A673 (cell line): Measurements from ENCODE around the gene EHD3. TPM values are rescaled to one million over a fixed set of nuclear protein-coding genes. Genes with fewer than 3 reads are reported as not detected.

Experiments used
- BruUV-seq: library from RNA; stranded (reverse); fragments of 400-500 nt; replicated peaks from 2 replicates; lab custom pipeline; 2021; lab: Mats Ljungman, UMichigan
- CTCF ChIA-PET: fragments of 300-600 bp; sonication (Branson Sonifier 250); formaldehyde crosslinking; loops from one replicate; lab custom pipeline; 2022; ENCODE audit warnings: antibody characterized with exemption; lab: Charles Lee
- POLR2A ChIA-PET: fragments of 300-600 bp; sonication (Branson Sonifier 250); formaldehyde crosslinking; loops from one replicate; lab custom pipeline; 2022; ENCODE audit warnings: antibody characterized with exemption; ENCODE audit not compliant: low non-redundant PET; lab: Charles Lee
- DNase-seq: peaks from one replicate; pipeline ENCODE4 v3.0.0-alpha.2; 2015; ENCODE audit warnings: low spot score
- H3K27ac ChIP-seq: fragments of 200-600 bp; sonication (generic); 2 replicates; pipeline ENCODE4 v1.5.1; 2016; ENCODE audit warnings: mixed run types, low read depth, mild to moderate bottlenecking, mixed read lengths, antibody characterized with exemption, low read length; ENCODE audit not compliant: poor library complexity, severe bottlenecking
- H3K27me3 ChIP-seq: fragments of 200-600 bp; sonication (generic); replicated peaks from 2 replicates; pipeline ENCODE4 v1.6.1; 2017; ENCODE audit warnings: mixed run types, low read depth, mild to moderate bottlenecking, mixed read lengths, antibody characterized with exemption, low read length; ENCODE audit not compliant: insufficient read depth, poor library complexity
- H3K36me3 ChIP-seq: fragments of 200-600 bp; sonication (generic); 2 replicates; pipeline ENCODE4 v1.6.1; 2016; ENCODE audit warnings: mixed run types, mild to moderate bottlenecking, mixed read lengths, antibody characterized with exemption, low read length; ENCODE audit not compliant: insufficient read depth, poor library complexity, severe bottlenecking
- H3K4me1 ChIP-seq: fragments of 200-600 bp; sonication (generic); 2 replicates; pipeline ENCODE4 v1.6.1; 2017; ENCODE audit warnings: mixed run types, mild to moderate bottlenecking, mixed read lengths, antibody characterized with exemption, low read length; ENCODE audit not compliant: insufficient read depth, poor library complexity, severe bottlenecking
- H3K4me3 ChIP-seq: fragments of 200-600 bp; sonication (generic); 2 replicates; pipeline ENCODE4 v1.5.1; 2016; ENCODE audit warnings: low read depth, mixed run types, mild to moderate bottlenecking, mixed read lengths, low read length; ENCODE audit not compliant: poor library complexity, severe bottlenecking
- H3K9me3 ChIP-seq: fragments of 200-600 bp; sonication (generic); 2 replicates; pipeline ENCODE4 v1.6.1; 2016; ENCODE audit warnings: mixed run types, low read depth, mild to moderate bottlenecking, mixed read lengths, antibody characterized with exemption, low read length; ENCODE audit not compliant: poor library complexity, severe bottlenecking
- CTCF ChIP-seq: fragments of 300-800, 200-600 bp; sonication (generic); conservative IDR thresholded peaks from 2 replicates; pipeline ENCODE4 v1.5.1; 2017; ENCODE audit warnings: low read depth, mild to moderate bottlenecking, antibody characterized with exemption, low read length, moderate library complexity, mixed read lengths
- EZH2 ChIP-seq: fragments of 200-600 bp; sonication (generic); IDR thresholded peaks from 2 replicates; pipeline ENCODE4 v1.6.1; 2017; ENCODE audit warnings: borderline replicate concordance, low read depth, mild to moderate bottlenecking, mixed read lengths, antibody characterized with exemption, low read length; ENCODE audit not compliant: poor library complexity, severe bottlenecking
- intact Hi-C: fragments of 100-400 bp; cut with micrococcal nuclease; formaldehyde crosslinking; loops from one replicate; pipeline ENCODE4 v1.10.0; 2022; ENCODE audit not compliant: unreplicated experiment
- total RNA-seq: library from RNA; stranded (reverse); gene quantifications from 2 replicates; pipeline ENCODE4 v1.2.3, GENCODE V29; 2021

EHD3 gene
- total RNA-seq, 1 experiment from 2014 or later, result 4.4 TPM

GRCh38 chr2:31192396-31192795 lies 41.6 kb upstream of the EHD3 start:
- Histone ChIP-seq H3K4me1 (no peaks in the 10 kb centered on the region), H3K4me3 (no peak overlapping the region), H3K9me3 (no peaks in the 10 kb centered on the region), H3K27me3 (peaks cover 10% of the 10 kb centered on the region), H3K36me3 (no peaks in the 10 kb centered on the region), H3K27ac (no peak overlapping the region)
- no TSS peak for BruUV-seq
- POLR2A ChIA-PET, result no interaction called here
- CTCF ChIA-PET, result no interaction called here
- no peak for DNase-seq
- TF ChIP-seq CTCF (no peak), EZH2 (no peak)
- intact Hi-C loops, result no loop called here

DNA sequence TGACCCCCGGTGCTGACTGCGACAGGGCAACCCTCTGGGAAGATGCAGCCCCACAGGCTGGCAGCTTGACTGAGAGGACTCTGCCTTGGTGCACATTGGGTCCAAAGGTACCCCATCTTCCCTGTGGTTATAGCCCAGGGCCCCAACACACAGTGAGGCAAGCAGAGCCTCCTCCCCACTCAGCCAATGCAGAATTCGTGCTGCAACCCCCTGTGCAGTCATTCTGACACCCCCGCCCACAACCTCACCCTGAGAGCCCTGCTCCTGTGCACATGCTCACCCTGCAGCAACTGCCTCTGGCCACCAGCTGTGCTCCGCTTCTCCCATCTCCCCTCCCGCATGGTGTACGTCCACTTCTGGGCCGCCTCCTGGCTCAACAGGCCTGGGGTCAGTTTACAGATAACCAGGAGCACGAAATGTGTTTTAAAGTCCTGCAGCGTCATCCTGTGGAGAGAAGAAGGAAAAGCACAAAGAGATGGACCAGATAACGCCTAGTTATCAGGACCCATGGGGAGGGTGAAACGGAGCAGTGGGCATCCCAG lies 41.0 kb upstream of the EHD3 start:
- no peak for DNase-seq
- ChIA-PET CTCF (no interaction called here), POLR2A (no interaction called here)

GRCh38 chr2:31193806-31194205 lies 40.1 kb upstream of the EHD3 start:
- no peak overlapping the region for H3K4me3 ChIP-seq
- intact Hi-C loops, result no loop called here
- BruUV-seq, result no TSS peak
- DNase-seq, result no peak
- H3K36me3 ChIP-seq, result no peaks in the 10 kb centered on the region
- ChIA-PET CTCF (no interaction called here), POLR2A (no interaction called here)
- no peaks in the 10 kb centered on the region for H3K4me1 ChIP-seq
- no peak overlapping the region for H3K27ac ChIP-seq
- H3K27me3 ChIP-seq, result no peaks in the 10 kb centered on the region
- H3K9me3 ChIP-seq, result no peaks in the 10 kb centered on the region
- no peak for TF ChIP-seq CTCF
- no peak for TF ChIP-seq EZH2

More for the DNA sequence above, 41.0 kb upstream of the EHD3 start:
- Histone ChIP-seq H3K36me3 (no peaks in the 10 kb centered on the region), H3K27ac (no peak overlapping the region), H3K4me1 (no peaks in the 10 kb centered on the region), H3K27me3 (peaks cover 6% of the 10 kb centered on the region), H3K4me3 (no peak overlapping the region), H3K9me3 (no peaks in the 10 kb centered on the region)
- no peak for TF ChIP-seq CTCF
- BruUV-seq, result no TSS peak
- intact Hi-C loops, result no loop called here
